GM12872 (cell line): Measurements from ENCODE around the gene SYT9.

Source experiments
- TF ChIP-seq, protein P1 (sequence below): IDR thresholded peaks from 3 replicates; pipeline ENCODE4 v1.5.1; 2011; ENCODE audit warnings: low read depth, mild to moderate bottlenecking, low read length, moderate library complexity; ENCODE audit not compliant: insufficient read depth

The SYT9 gene

DNA sequence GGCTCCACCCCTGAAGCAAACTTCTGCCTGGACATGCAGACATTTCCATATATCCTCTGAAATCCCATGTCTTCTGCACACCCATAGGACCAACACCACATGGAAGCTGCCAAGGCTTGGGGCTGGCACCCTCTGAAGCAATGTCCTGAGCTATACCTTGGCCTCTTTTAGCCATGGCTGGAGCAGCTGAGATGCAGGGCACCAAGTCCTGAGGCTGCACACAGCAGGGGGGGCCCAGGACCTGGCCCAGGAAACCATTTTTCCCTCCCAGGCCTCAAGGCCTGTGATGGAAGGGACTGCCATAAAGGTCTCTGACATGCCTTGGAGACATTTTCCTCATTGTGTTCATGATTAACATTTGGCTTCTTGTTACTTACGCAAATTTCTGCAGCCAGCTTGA lies 34.5 kb downstream of the SYT9 start:
- TF ChIP-seq, protein P1, sequence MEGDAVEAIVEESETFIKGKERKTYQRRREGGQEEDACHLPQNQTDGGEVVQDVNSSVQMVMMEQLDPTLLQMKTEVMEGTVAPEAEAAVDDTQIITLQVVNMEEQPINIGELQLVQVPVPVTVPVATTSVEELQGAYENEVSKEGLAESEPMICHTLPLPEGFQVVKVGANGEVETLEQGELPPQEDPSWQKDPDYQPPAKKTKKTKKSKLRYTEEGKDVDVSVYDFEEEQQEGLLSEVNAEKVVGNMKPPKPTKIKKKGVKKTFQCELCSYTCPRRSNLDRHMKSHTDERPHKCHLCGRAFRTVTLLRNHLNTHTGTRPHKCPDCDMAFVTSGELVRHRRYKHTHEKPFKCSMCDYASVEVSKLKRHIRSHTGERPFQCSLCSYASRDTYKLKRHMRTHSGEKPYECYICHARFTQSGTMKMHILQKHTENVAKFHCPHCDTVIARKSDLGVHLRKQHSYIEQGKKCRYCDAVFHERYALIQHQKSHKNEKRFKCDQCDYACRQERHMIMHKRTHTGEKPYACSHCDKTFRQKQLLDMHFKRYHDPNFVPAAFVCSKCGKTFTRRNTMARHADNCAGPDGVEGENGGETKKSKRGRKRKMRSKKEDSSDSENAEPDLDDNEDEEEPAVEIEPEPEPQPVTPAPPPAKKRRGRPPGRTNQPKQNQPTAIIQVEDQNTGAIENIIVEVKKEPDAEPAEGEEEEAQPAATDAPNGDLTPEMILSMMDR, result no peak

DNA sequence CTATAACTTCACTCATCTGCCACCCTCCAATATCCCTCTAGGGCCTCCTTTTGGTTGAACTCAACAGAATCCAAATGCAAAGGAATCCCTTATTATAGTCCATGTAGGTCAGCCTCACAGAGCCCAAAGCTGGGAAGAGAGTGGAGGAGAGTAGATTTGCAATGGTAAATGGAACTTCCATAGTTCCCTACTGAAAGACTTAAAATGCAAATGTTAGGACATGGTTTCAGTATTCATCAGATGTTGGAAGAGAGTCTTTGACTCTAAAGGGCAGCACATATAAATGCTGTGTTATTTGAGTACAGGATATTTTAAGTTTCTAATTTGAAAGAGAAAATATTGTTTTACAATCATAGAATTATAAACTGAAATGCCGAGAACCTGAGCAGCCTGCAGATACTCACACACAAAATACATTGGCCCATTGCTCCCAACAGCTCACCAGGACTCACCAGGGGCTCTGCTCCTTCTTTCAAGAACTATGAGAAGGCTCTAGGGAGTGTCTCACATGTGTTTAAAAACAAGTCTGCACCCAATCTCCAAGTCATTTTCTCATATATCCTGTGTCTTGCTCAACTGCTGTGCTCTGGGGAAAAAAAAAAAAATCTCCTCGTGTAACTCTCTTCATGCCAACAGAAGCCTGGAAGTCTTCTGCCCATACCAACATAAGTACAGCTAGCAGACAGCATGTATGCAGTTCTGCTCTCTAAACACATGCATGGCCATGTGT lies 39.6 kb downstream of the SYT9 start:
- TF ChIP-seq, protein P1, result no peak

DNA sequence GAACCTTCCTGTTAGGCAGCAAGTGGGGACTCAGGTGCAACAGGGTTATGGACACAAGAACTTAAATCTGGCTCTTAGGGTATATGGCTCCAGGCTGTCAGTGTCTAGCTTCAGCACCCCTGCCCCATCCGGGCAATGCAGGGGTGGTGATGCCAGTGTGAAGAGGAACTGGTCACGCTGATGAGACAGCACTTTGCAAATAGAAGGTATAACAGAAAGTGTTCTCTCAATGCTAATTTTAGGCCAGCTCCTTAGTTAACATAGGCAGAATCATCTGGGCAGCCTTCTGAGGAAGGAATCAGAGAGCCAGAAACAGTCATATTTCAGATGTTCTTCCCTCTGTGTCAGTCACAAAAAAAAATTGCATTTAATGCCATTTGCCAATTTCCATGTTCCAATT lies 41.2 kb downstream of the SYT9 start:
- TF ChIP-seq, protein P1, result no peak

DNA sequence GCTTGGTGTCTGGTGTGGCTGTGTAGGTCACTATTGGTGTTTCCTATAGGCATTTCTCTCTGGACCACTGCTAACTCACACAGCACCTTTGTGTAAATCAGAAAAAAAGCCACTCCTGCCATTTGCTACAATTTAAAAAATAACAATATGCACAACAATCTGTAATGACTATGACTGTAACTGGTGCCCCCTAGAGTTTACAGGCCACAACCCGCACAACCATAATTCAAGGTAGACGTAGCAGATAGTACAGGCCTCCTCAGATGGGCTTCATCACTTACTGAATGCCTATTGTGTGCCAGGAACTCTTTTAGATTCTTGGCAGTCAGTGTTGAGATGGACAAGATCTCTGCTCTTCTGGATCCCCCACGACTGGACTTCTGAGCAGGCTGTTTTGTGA lies 47.7 kb downstream of the SYT9 start:
- TF ChIP-seq, protein P1, result 0 out of 3 replicates have a peak, but pooled peaks have one; percentile 10

DNA sequence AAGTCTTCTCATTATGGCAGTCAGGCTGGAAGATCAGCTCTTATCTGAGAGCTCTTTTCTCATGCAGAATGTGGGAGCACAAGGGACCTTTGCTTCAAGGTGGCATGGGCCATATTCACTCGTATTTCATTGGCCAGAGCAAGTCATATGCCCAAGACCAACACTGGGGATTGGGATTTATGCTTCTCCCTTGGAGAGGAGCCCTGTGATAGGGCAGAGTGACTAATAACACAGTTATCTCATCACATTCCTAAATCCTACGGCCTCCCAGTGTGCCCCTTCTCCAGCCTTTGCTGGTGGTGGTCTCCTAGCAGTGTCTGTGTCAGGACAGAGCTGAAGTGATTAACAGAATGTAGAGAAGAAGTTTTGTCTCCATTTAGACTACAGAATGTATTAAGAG lies 48.6 kb downstream of the SYT9 start:
- TF ChIP-seq, protein P1, result no peak

DNA sequence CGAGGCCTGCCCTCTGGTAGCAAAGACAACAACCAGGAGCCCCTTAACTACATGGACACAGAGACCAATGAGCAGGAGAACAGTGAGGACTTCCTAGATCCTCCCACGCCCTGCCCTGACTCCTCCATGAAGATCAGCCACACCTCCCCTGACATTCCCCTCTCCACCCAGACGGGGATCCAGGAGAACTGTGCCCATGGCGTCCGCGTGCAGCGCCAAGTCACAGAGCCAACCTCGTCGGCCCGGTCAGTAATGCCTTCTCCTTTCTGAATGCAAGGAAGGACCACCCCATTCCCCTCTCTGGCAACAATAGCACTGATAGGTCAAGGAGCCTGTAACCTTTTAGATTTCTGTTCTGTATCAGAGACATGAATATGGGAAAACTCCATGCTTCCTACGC lies 51.4 kb downstream of the SYT9 start:
- TF ChIP-seq, protein P1, result no peak

DNA sequence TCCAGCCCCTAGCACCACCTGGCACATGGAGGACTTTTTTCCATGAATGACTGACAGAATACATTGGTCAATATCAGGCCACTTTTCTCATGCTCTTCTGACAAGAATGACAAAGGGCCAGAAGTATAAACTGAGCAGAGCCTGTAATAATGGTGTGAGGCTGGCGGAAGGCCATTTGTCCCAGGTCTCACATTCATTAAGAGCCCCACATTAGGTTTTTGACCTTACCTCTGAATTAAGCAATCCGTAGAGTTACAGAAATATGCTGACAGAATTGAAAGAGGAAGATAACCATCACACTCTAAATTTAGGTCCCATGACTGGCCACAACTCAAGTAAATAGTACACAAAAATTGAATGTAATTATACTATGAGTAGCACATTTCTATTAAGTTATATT lies 55.2 kb downstream of the SYT9 start:
- TF ChIP-seq, protein P1, result no peak
